HUDEP-2 (cell line): ENCODE measurements around the gene CCN2.
"Not testable (repeated sequence)": the region's sequence is repeated elsewhere in the genome, so short reads cannot be mapped to it uniquely, and the experiment has no call there.

ENCODE experiments used
- DNase-seq, 76 experiments: peaks; one replicate each; lab custom pipeline; 2025; ENCODE audit not compliant: unreplicated experiment in 76 of 76; lab: John Stamatoyannopoulos, UW

Gene CCN2

DNA sequence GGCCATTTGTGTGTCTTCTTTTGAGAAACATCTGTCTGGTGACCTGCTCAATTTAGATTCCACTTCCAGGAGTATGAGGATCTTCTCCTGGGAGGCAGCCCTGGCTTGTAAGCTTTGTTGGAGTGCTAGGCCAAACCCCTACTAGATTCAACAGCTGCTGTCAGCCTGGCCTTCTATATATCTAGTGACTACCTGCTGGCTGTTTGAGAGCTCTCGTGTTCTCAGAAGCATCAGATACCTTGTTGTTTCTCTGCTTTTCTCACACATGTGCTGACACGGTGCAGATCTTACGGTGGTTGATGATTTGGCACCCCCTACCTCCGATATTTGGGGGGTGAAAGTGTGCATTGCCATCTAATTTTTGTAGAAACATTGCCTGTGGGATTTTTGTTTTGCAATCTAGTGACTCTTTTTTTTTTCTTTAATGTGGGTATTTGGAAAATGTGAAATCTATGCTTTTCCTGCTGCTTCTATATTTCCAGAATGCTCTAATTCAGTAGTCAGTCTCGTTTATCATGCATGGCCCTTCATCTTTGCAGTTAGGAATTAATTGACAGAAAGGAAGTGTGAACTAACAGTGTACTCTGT lies 4.7 kb downstream of the CCN2 start:
- DNase-seq, result no peak

DNA sequence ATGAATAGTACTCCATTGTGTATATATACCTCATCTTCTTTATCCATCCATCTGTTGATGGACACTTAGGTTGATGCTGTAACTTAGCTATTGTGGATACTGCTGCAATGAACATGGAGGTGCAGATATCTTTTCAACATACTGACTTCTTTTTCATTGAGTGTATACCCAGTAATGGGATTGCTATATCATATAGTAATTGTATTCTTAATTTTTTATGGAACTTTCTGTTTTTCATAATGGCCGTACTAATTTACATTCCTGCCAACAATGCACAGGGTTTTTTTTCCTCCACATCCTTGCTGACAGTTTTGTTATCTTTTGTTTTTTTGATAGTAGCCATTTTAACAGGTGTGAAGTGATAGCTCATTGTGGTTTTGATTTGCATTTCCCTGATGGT lies 5.2 kb downstream of the CCN2 start:
- DNase-seq, result no peak

- DNase-seq, result no peak
Observed at GRCh38 chr6:131937703-131938631, 13.2 kb downstream of the CCN2 start.

DNA sequence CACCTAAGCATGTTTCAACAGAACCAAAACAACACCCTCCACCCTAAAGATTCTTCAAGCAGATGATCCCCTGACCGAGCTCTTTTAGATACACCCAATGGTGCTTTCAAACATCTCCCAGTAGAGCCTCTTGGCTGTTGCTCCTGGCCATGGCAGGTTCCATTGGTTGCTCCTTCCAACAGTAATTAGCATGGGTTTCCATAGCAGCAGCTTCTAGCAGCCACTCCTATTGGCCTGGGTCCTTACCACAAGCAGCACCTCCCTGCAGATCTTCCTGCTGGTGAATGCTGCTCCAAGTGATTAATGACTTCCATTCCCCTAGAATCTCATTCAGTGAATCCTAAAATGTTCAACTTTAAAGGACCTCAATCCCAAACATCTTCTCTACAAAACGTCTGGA lies 13.9 kb downstream of the CCN2 start:
- no peak for DNase-seq

DNA sequence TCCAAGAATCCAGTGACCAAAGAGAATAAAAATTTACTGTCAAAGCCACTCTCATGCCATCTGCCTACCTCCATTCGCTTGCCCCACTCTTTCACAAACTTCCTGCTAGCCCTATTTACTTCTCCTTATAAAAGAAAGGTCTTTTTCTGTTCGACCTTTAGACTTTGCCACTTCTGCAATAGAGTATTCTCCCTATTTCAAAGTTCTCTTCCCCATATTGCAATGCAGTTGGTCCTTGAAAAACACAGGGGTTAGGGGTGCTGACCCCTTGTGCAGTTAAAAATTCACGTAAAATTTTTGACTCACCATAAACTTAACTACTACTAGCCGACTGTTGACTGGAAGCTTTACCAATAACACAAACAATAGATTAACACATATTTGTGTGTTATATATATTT lies 15.0 kb downstream of the CCN2 start:
- DNase-seq, result no peak

DNA sequence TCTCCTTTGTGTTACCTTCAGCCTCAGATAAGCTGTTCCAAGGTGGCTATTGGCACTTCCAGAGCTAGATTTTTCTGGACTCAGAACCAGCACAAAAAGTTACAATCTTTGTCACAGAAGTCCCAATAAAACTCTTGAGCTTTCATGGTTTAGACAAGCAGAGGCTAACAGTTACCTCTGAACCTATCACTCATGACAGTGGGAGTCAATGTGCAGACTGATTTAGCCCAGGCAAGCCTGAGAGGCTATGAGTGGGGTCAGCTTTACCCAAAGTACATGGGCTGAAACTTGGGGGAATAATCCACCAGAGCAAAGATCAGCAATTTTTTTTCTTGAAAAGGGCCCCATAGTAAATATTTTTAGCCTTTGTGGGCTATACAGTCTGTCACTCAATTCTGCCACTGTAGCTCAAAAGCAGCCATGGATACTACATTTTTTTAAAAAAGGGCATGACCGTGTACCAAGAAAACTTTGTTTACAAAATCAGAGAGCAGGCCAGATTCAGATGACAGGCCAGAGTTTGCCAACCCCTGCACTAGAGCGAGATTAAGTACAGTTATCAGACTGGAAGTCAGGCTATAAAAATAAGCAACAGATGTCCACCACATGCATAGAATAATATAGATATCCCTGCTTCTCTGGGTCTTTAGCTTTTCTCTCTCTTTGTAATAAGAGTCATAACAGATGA lies 20.0 kb downstream of the CCN2 start:
- no peak for DNase-seq

DNA sequence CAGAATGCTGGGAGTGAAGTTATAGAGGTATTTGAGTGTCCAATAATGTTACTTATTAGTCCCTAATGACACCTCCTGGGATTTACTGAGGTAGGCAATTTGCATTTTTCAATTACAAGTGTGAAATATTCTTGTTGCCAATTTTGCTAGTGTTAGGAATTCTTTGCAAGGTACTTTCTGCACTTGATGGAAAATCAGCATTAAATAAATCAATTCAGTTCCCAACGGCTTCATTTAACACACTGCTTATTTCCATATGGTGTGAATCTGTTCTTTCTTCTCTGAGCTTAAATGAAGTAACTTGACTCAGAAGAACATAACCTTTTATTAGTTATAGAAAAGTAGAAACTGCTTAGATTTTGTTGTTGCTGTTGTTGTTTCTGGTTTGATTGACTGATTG lies 21.2 kb downstream of the CCN2 start:
- DNase-seq, result no peak

DNA sequence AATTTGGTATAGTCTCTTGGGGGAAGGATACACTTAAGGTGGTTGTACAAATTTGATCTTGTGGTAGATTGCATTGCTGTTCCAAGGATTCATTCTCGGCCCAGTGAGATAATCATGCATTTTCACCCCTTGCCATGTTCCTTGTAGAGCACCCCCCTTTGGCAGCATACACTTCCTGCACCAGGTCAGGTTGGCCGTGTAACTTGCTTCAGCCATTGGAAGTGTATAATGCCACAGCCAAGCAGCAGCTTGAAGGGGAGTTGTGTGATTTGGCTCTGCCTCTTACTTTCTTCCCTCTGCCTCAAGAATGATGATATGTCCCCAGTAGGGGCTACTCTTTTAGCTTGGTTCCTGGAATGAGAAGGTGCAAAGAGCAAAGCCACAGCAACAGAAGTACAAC lies 21.9 kb downstream of the CCN2 start:
- peak in 2 of 76 experiments; percentile 3 to 4 for DNase-seq

DNA sequence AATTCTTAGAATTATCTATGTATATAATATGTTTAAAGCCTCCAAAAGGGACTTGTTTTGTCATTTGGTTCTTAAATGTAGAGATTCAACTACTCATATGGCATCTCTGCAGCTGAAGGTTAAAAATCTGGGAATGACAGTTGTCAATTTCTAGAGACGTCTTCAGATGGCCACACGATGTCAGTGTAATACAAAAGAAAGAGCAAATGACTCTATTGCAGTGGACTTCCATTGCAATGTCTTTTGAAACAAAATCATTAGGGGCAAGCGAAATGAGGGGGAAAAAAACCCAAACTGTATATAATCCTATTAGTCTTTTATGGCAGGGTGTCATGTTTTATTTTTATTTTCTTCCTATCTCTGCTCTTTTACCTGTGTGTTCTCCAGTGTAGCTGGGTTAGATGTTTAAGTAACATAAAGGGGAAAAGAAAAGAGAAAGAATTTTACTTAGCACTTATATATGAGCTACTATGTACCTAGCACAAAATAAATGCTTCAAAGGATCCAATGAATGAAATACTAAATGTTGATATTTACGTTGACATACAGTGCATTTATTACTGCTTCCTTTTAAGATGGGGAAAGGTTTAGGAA lies 26.2 kb downstream of the CCN2 start:
- peak in 7 of 76 experiments; percentile 8 to 28 (median 18) for DNase-seq

GRCh38 chr6:131923356-131923755 lies 27.8 kb downstream of the CCN2 start:
- DNase-seq, result peak in 67 of 76 experiments; percentile 13 to 80 (median 47)

DNA sequence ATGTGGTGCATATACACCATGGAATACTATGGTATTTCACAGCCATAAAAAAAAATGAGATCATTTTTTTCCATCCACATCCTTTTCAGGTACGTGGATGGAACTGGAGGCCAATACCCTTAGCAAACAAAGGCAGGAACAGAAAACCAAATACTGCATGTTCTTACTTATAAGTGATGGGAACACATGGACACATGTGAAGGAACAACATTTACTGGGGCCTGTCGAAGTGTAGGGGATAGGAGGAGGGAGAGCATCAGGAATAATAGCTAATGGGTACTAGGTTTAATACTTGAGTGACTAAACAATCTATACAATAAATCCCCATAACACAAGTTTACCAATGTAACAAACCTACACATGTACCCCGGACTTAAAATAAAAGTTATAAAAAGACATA lies 30.5 kb downstream of the CCN2 start:
- DNase-seq, result no peak

GRCh38 chr6:131918650-131919355 lies 32.4 kb downstream of the CCN2 start:
- DNase-seq, result no peak

- no peak for DNase-seq
Observed at GRCh38 chr6:131917763-131918649, 33.2 kb downstream of the CCN2 start.

GRCh38 chr6:131917318-131917717 lies 33.9 kb downstream of the CCN2 start:
- DNase-seq, result peak in 3 of 76 experiments; percentile 11 to 37 (median 23)

DNA sequence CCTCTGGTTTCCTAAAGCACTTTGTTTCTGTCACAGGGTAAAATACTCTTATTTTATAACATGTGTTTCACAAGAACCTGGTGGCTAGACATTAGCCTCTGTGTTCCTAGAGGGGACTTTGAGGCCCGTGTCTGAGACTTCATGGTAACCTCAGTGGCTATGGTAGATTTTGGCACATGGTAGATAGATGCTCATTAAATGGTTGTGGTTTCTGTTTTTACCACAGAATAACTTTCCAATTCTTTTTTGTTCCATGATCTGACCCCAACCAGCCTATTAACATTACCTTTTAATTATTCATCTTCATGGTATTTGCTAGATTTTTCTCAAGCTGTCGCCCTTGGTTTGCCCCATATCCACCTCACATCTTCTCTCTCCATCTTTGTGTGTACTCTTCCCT lies 34.3 kb downstream of the CCN2 start:
- no peak for DNase-seq

GRCh38 chr6:131916091-131916796 lies 34.9 kb downstream of the CCN2 start:
- not testable (repeated sequence) for DNase-seq

DNA sequence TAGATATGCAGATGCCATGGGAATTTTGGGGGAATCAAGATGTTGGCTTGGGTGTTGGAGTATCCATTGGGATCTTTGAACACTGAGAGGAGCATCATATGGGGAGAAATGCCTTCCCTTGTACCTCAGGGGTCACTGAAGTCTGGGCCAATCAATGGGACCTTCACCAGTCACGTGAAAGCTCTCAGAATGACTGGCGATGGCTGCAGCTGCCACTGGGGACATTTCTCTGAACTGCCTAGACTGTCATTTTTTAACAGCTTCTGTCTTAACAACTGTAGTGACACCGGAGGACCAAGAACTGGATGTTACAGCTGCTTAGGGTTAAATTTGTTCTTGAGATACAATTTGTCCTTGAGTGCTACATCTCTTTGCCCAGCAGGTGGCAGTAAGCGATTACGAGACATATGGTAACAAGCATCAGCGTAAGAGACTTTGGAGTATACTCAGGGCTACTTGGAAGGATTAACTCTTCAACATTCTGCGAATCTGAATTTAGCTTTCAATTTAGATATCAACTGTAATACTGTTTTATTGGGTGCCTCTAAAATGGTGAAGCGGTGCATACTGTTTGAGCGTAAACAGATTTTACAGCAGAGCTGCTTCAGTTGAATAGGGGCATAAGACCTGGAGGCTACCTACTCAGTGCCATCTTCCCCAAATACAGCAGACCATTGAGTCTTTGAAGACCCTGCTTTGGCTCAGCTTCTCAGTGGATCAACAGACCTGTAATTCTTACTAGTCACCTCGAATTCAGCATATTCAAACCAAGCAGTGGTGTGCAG lies 36.0 kb downstream of the CCN2 start:
- peak in 51 of 76 experiments; percentile 5 to 62 (median 32) for DNase-seq

DNA sequence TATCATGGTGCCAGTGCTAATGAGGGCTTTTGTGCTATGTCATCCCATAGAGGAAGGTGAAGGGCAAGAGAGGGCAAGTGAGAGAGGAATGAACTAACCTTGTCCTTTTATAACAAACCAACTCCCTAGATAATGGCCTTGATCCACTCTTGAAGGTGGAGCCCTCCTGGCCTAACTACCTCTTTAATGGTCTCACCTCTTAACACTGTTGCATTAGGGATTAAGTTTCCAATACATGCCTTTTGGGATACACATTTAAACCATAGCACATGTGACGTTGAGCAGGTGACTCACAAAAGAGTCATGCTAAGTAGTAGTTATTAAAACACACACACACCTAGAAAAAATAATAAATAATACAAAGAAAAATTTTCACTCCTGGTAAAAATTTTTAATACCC lies 36.9 kb downstream of the CCN2 start:
- no peak for DNase-seq
